Gastroesophageal sphincter (tissue), 3 donors: ENCODE measurements around the gene MINDY4.

Source experiments
- CTCF ChIP-seq, 4 experiments: fragments of 200-600 bp in 2 of 4; fragments of 450-650 bp in 2 of 4; sonication (generic) in 1 of 4; IDR thresholded peaks; one replicate each; pipeline ENCODE4 v1.5.1; 2017 to 2019; ENCODE audit warnings: antibody characterized with exemption in 4 of 4, mild to moderate bottlenecking in 2 of 4, moderate library complexity in 2 of 4
- POLR2A ChIP-seq, 2 donors: fragments of 450-650 bp; IDR thresholded peaks; one replicate each; pipeline ENCODE4 v1.6.1; 2017; ENCODE audit warnings: antibody characterized with exemption in 2 of 2, mild to moderate bottlenecking in 2 of 2, moderate library complexity in 1 of 2

- TF ChIP-seq CTCF (IDR thresholded peaks at IDR 0.05) (no peak), POLR2A (IDR thresholded peaks at IDR 0.05) (no peak)
Measured at GRCh38 chr7:30910411-30911073, 139.3 kb downstream of the MINDY4 start.
